OCI-LY3 (cell line): Measurements from ENCODE around the gene ZNF688.

Experiments used
- H2AFZ ChIP-seq: fragments of 200-600, 300-600 bp; shearing (Covaris generic); 2 replicates; pipeline ENCODE4 v1.6.0; 2014; ENCODE audit warnings: antibody characterized with exemption, low read depth, low read length
- H3K27ac ChIP-seq: fragments of 200-600, 300-600 bp; sonication (generic); 2 replicates; pipeline ENCODE4 v1.5.1; 2014; ENCODE audit warnings: mild to moderate bottlenecking, low read length, moderate library complexity, mixed read lengths
- H3K27me3 ChIP-seq: fragments of 200-600, 300-600 bp; sonication (generic); 2 replicates; pipeline ENCODE4 v1.6.1; 2014; ENCODE audit warnings: low read depth, low read length, mixed read lengths
- H3K36me3 ChIP-seq: fragments of 200-600, 300-600 bp; sonication (generic); replicated peaks from 2 replicates; pipeline ENCODE3; 2014; ENCODE audit warnings: low read depth, low read length, mixed read lengths
- H3K4me1 ChIP-seq: fragments of 300-600, 200-600 bp; sonication (generic); 2 replicates; pipeline ENCODE4 v1.6.1; 2014; ENCODE audit warnings: low read length, mixed read lengths
- H3K4me2 ChIP-seq: fragments of 200-600, 300-600 bp; sonication (generic); 2 replicates; pipeline ENCODE4 v1.6.1; 2014; ENCODE audit warnings: low read length, mixed read lengths
- H3K4me3 ChIP-seq: fragments of 300-600, 200-600 bp; sonication (generic); 2 replicates; pipeline ENCODE4 v1.5.1; 2014; ENCODE audit warnings: antibody characterized with exemption, mild to moderate bottlenecking, low read length, moderate library complexity
- H3K79me2 ChIP-seq: fragments of 300-600, 200-600 bp; shearing (Covaris generic); 2 replicates; pipeline ENCODE4 v1.6.1; 2014; ENCODE audit warnings: mild to moderate bottlenecking, low read length, mixed read lengths
- H3K9ac ChIP-seq: fragments of 300-600, 200-600 bp; shearing (Covaris generic); 2 replicates; pipeline ENCODE4 v1.6.0; 2014; ENCODE audit warnings: mild to moderate bottlenecking, low read length, moderate library complexity
- H3K9me3 ChIP-seq: fragments of 200-600, 300-600 bp; shearing (Covaris generic); 2 replicates; pipeline ENCODE4 v1.6.1; 2014; ENCODE audit warnings: low read length, mixed read lengths; ENCODE audit not compliant: insufficient read depth
- H4K20me1 ChIP-seq: fragments of 200-600, 300-600 bp; sonication (generic); 2 replicates; pipeline ENCODE4 v1.6.1; 2016; ENCODE audit warnings: low read length, mixed read lengths; ENCODE audit not compliant: insufficient read depth
- CTCF ChIP-seq: fragments of 200-600, 300-600 bp; sonication (generic); IDR thresholded peaks from 2 replicates; pipeline ENCODE4 v1.5.1; 2014; ENCODE audit warnings: antibody characterized with exemption, low read length, low read depth
- EZH2phosphoT487 ChIP-seq: fragments of 200-600 bp; shearing (Covaris generic); IDR thresholded peaks from 2 replicates; pipeline ENCODE4 v1.6.1; 2018; ENCODE audit warnings: antibody characterized with exemption, mixed run types, low read depth

The ZNF688 gene

GRCh38 chr16:30528799-30529457 lies 42.6 kb downstream of the ZNF688 start:
- no peak overlapping the region for H3K27ac ChIP-seq
- peaks cover 12% of the 10 kb centered on the region for H3K36me3 ChIP-seq
- TF ChIP-seq EZH2phosphoT487, result no peak
- TF ChIP-seq CTCF, result no peak
- H3K4me3 ChIP-seq, result no peak overlapping the region
- peaks cover 21% of the 10 kb centered on the region for H3K4me1 ChIP-seq
- no peaks in the 10 kb centered on the region for H3K9me3 ChIP-seq
- H3K9ac ChIP-seq, result no peak overlapping the region
- no peaks in the 10 kb centered on the region for H4K20me1 ChIP-seq
- H3K4me2 ChIP-seq, result no peak overlapping the region
- no peaks in the 10 kb centered on the region for H3K27me3 ChIP-seq
- H2AFZ ChIP-seq, result no peak overlapping the region
- H3K79me2 ChIP-seq, result peaks cover 9% of the 10 kb centered on the region

- peak overlapping the region; percentile 44 for H2AFZ ChIP-seq
- TF ChIP-seq EZH2phosphoT487 (no peak), CTCF (no peak)
- peaks cover 18% of the 10 kb centered on the region for H3K4me1 ChIP-seq
- peak overlapping the region; percentile 88 for H3K27ac ChIP-seq
- H3K4me3 ChIP-seq, result peak overlapping the region; percentile 87
- H4K20me1 ChIP-seq, result no peaks in the 10 kb centered on the region
- peaks cover 12% of the 10 kb centered on the region for H3K36me3 ChIP-seq
- H3K9me3 ChIP-seq, result no peaks in the 10 kb centered on the region
- H3K79me2 ChIP-seq, result no peaks in the 10 kb centered on the region; the same call in 1 of the 2 replicates
- peak overlapping the region; percentile 81 for H3K9ac ChIP-seq
- peak overlapping the region; percentile 96 for H3K4me2 ChIP-seq
- H3K27me3 ChIP-seq, result no peaks in the 10 kb centered on the region
Observed at GRCh38 chr16:30527635-30528178, 43.8 kb downstream of the ZNF688 start.

GRCh38 chr16:30526823-30527634 lies 44.5 kb downstream of the ZNF688 start:
- Histone ChIP-seq H3K4me2 (peak overlapping the region; percentile 96), H3K9ac (peak overlapping the region; percentile 86), H3K36me3 (peaks cover 9% of the 10 kb centered on the region), H3K4me1 (peaks cover 18% of the 10 kb centered on the region), H3K9me3 (no peaks in the 10 kb centered on the region), H4K20me1 (no peaks in the 10 kb centered on the region), H3K27ac (peak overlapping the region; percentile 88), H2AFZ (peak overlapping the region; percentile 82; the same call in 1 of the 2 replicates), H3K4me3 (peak overlapping the region; percentile 87), H3K27me3 (no peaks in the 10 kb centered on the region), H3K79me2 (no peaks in the 10 kb centered on the region; the same call in 1 of the 2 replicates)
- TF ChIP-seq CTCF (peak; percentile 23), EZH2phosphoT487 (no peak)
